HK-2 (cell line): ENCODE data around the gene SECISBP2L.
A peak's percentile ranks its signal among the peaks of the same experiment; 100 is the strongest.

Experiments used
- DNase-seq: peaks from one replicate; pipeline ENCODE4 v3.0.0-alpha.2; 2018; ENCODE audit not compliant: unreplicated experiment

The SECISBP2L gene

GRCh38 chr15:48964898-48965297, 81.3 kb downstream of the SECISBP2L start:
- no peak for DNase-seq

GRCh38 chr15:48963524-48964113, 82.6 kb downstream of the SECISBP2L start, which contains the start of gene SHC4:
SHC4 (minus strand) TSS chr15:48963919; CDS start chr15:48963015, 904 bp downstream.
- peak; percentile 55 for DNase-seq

- peak; percentile 20 for DNase-seq
Measured at GRCh38 chr15:48962662-48963523, 83.4 kb downstream of the SECISBP2L start.

DNA sequence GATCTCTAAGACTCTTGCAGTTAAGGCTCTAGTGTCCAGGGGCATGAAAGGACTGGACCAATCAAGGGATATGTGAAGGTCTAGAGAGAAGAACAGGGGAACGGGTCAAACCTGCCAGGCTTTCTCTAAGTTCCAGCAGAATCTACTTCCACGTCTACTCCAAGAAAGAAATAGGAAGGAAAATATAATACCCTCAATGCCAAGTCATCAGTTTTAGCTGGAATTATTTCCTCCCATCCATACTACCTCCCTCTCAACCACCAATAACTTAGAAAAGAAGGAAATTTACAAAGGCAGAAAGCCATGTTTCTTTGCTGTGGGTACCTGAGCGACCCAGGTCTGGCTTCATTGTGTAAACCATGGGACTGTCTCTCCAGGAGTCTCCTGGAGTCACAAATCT, 90.3 kb downstream of the SECISBP2L start:
- no peak for DNase-seq

DNA sequence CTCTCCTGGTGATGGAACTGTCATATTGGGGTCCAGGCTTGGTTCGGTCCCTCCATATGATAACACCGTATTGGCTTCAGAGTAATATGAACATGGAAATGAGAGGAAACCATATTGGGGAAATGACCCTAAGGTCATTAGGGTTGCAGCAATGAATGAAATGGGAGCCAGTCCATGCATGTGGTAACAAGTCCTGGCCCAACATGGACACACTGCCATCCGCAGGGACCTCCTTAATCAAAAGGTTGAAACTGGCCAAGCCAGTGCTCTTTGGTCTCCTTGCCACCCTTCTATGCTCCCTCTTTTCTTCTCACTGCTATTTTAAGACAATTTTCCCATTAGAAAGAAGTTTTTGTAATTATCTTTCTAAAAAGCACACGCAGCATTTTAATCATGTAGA, 90.9 kb downstream of the SECISBP2L start:
- DNase-seq: no peak

GRCh38 chr15:48954538-48954937, 91.7 kb downstream of the SECISBP2L start:
- no peak for DNase-seq

DNA sequence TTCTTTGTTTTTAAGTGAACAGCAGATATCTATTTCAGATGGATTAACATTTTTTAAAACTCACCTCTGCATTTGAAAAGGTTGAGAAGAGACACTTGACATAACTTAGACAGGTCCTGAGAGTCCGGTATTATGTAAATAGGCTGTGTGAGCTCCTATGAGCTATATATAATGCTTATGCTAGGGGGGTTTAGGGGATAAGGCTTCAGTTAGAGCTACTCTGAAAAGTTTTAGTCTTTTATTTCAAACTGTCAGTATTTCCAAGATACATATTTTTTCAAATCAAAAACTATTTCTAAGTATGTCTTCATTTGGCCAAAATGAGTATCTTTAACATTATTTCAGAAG, 99.4 kb downstream of the SECISBP2L start:
- no peak for DNase-seq

GRCh38 chr15:48946074-48946839, 100.0 kb downstream of the SECISBP2L start:
- DNase-seq: peak; percentile 44

GRCh38 chr15:48945386-48945785, 100.9 kb downstream of the SECISBP2L start:
- no peak for DNase-seq

DNA sequence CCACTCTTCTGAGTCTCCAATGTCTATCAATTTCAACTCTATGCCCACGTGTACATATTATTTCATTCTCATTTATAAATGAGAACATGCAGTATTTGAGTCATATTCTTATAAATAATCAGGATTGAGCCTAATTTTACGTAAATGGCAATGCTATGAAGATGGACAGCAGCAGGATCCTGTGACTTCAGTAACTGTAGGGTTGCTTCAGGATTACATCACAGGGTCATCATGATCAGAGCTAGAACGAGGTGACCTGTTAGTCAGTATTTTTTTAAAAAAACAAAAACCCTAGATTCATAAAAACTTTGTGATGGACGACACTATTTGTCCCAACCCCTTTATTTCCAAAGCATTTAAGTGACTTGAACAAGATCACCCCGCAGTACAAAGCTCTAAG, 104.3 kb downstream of the SECISBP2L start:
- DNase-seq: no peak

GRCh38 chr15:48940508-48940907, 105.7 kb downstream of the SECISBP2L start:
- no peak for DNase-seq

DNA sequence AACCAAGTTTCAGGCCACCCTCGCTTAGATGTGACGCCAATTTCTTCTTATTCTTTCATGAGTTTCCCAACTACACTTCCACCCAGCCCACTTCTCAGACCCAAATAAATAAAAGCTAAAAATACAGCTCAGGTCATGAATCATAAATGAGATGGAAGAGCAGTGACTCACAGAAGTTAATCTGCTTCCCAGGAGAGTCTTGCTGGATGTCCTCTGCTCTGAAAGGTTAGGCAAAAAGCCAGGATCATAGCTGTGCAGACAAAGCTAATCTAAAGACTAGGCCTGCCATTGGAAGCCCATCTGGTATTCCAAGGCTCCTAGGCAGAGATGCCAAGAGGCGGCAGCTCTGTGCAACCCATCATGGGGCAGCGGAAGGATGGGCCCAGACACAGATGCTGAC, 106.6 kb downstream of the SECISBP2L start:
- DNase-seq: peak; percentile 10
